HepG2 (cell line): ENCODE data around the gene ALDH3A1. TPM values are rescaled to one million over a fixed set of nuclear protein-coding genes. Genes with fewer than 3 reads are reported as not detected.

Experiments used
- AKNA ChIP-seq: sonication (generic); formaldehyde crosslinking; IDR thresholded peaks from 2 replicates; pipeline ENCODE4 v1.4.0; 2020; ENCODE audit warnings: missing genetic modification reagents, borderline replicate concordance
- GMEB2 ChIP-seq: IDR thresholded peaks from 2 replicates; pipeline ENCODE4 v1.6.1; 2016; ENCODE audit warnings: missing biosample characterization, missing genetic modification reagents, low read depth
- HHEX ChIP-seq: IDR thresholded peaks from 2 replicates; pipeline ENCODE4 v1.6.1; 2016; ENCODE audit warnings: control low read depth
- HOMEZ ChIP-seq: IDR thresholded peaks from 2 replicates; pipeline ENCODE4 v1.6.1; 2016; ENCODE audit warnings: low read depth
- KDM4B ChIP-seq: sonication (generic); formaldehyde crosslinking; IDR thresholded peaks from 2 replicates; pipeline ENCODE4 v1.4.0; 2020; ENCODE audit warnings: missing genetic modification reagents
- KDM6A ChIP-seq: IDR thresholded peaks from 2 replicates; pipeline ENCODE4 v1.6.1; 2016; ENCODE audit warnings: low read depth
- MTA3 ChIP-seq: sonication (generic); formaldehyde crosslinking; IDR thresholded peaks from 2 replicates; pipeline ENCODE4 v1.4.0; 2020; ENCODE audit warnings: missing genetic modification reagents
- RFXAP ChIP-seq: sonication (generic); formaldehyde crosslinking; IDR thresholded peaks from 2 replicates; pipeline ENCODE4 v1.4.0; 2020; ENCODE audit warnings: missing genetic modification reagents, borderline replicate concordance
- RXRA ChIP-seq: sonication (generic); formaldehyde crosslinking; IDR thresholded peaks from 2 replicates; pipeline ENCODE4 v1.5.1; 2020; ENCODE audit warnings: missing genetic modification reagents
- SIX4 ChIP-seq: sonication (generic); formaldehyde crosslinking; IDR thresholded peaks from 2 replicates; pipeline ENCODE4 v1.4.0; 2020; ENCODE audit warnings: missing genetic modification reagents
- SMAD3 ChIP-seq: sonication (generic); formaldehyde crosslinking; IDR thresholded peaks from 2 replicates; pipeline ENCODE4 v1.4.0; 2020; ENCODE audit warnings: missing genetic modification reagents
- USF2 ChIP-seq, 2 experiments: sonication (generic) in 1 of 2; formaldehyde crosslinking in 1 of 2; IDR thresholded peaks; 2 replicates each; pipeline versions ENCODE4 v1.5.1 to v1.6.1; 2011 to 2020; ENCODE audit warnings: borderline replicate concordance in 1 of 2, low read depth in 1 of 2, low read length in 1 of 2, mild to moderate bottlenecking in 1 of 2, missing genetic modification reagents in 1 of 2, moderate library complexity in 1 of 2
- ZBTB3 ChIP-seq: sonication (generic); formaldehyde crosslinking; IDR thresholded peaks from 2 replicates; pipeline ENCODE4 v1.4.0; 2020; ENCODE audit warnings: low read depth, mild to moderate bottlenecking, moderate library complexity, missing genetic modification reagents, borderline replicate concordance
- ZFX ChIP-seq: sonication (generic); formaldehyde crosslinking; IDR thresholded peaks from 2 replicates; pipeline ENCODE4 v1.4.0; 2020; ENCODE audit warnings: mild to moderate bottlenecking, low read depth, missing genetic modification reagents, moderate library complexity
- ZGPAT ChIP-seq: IDR thresholded peaks from 2 replicates; pipeline ENCODE4 v1.6.1; 2016; ENCODE audit warnings: mild to moderate bottlenecking
- ZNF121 ChIP-seq: sonication (generic); formaldehyde crosslinking; IDR thresholded peaks from 2 replicates; pipeline ENCODE4 v1.5.0; 2020; ENCODE audit warnings: mild to moderate bottlenecking, missing genetic modification reagents
- ZNF644 ChIP-seq: IDR thresholded peaks from 2 replicates; pipeline ENCODE4 v1.6.1; 2016; ENCODE audit warnings: low read depth
- polyA plus RNA-seq, 8 experiments: library from polyadenylated mRNA; depleted of rRNA in 3 of 8; stranded (reverse) in 7 of 8; unstranded in 1 of 8; fragments of >200 nt; fragmentation: Illumina TruSeq in 4 of 8; extraction: Trizol in 4 of 8; gene quantifications; 2 replicates each; pipeline versions ENCODE4 v1.2.1 to v1.2.3, GENCODE V29; 2011 to 2016; ENCODE audit warnings: low read depth in 4 of 8, missing spikeins in 1 of 8, mixed read lengths in 1 of 8; ENCODE audit not compliant: insufficient read depth in 1 of 8
- total RNA-seq, 5 experiments: library from RNA; depleted of rRNA; stranded (reverse); fragments of >200 nt; fragmentation: Illumina TruSeq; extraction: Trizol; gene quantifications; 2 replicates each; pipeline ENCODE4 v1.2.3, GENCODE V29; 2016; ENCODE audit warnings: low read depth in 1 of 5

The ALDH3A1 gene
- total and polyA plus RNA-seq, 2 of the 13 experiments (the other 11 are each of a cell fraction or from before 2014, with no cell fraction given), result 0.07 to 0.62 TPM

- TF ChIP-seq ZNF644 (CRISPR knock-in tag) (peak; percentile 43; the same call in 1 of the 2 replicates), MTA3 (no peak), USF2 (IDR thresholded peaks at IDR 0.05; ENCODE audit: low read depth, low read length) (no peak), USF2 (CRISPR knock-in tag; IDR thresholded peaks at IDR 0.05; ENCODE audit: borderline replicate concordance) (no peak), KDM4B (peak; percentile 30; the same call in 1 of the 2 replicates), AKNA (no peak), SIX4 (CRISPR knock-in tag) (peak; percentile 72), RXRA (CRISPR knock-in tag) (peak; percentile 57; the same call in 1 of the 2 replicates), ZFX (CRISPR knock-in tag) (peak; percentile 42), HOMEZ (CRISPR knock-in tag) (0 out of 2 replicates have a peak, but pooled peaks have one; percentile 58), SMAD3 (CRISPR knock-in tag) (0 out of 2 replicates have a peak, but pooled peaks have one; percentile 7), RFXAP (CRISPR knock-in tag) (0 out of 2 replicates have a peak, but pooled peaks have one; percentile 66), ZBTB3 (CRISPR knock-in tag) (no peak), ZGPAT (CRISPR knock-in tag) (peak; percentile 72), HHEX (peak; percentile 67), ZNF121 (CRISPR knock-in tag) (0 out of 2 replicates have a peak, but pooled peaks have one; percentile 13), KDM6A (peak; percentile 85), GMEB2 (CRISPR knock-in tag) (no peak)
Observed at GRCh38 chr17:19733953-19734526, 14.1 kb downstream of the ALDH3A1 start (continued).
